ENCODE measurements around the gene MCTP1.
A peak's percentile ranks its signal among the peaks of the same experiment; 100 is the strongest.
"Not testable (repeated sequence)": the region's sequence is repeated elsewhere in the genome, so short reads cannot be mapped to it uniquely, and the experiment has no call there.

Gene MCTP1

DNA sequence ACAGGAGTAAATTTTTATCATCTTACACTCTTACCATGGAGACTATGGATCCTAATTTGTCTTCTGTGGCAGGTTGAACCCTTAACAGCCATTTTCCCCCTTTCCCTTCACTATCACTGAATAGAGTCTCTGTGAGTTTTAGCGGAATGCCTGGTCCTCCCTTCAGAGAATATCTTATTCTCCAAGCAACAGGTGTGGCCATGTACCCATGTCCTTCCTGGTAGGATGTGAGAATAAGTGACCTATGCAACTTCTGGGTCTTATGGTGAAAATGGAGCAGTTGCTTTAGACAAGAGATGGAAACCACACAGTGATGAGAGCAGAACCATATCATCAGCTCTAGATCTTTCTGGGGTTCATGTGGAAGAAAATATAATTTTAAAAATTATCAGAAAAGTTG lies 312.6 kb downstream of the MCTP1 start:
- DNase-seq (ENCODE audit: low read depth): no peak
- H3K4me3 ChIP-seq (replicated peaks; ENCODE audit: low read depth, low read length): no peak overlapping the region

GRCh38 chr5:94969174-94969573 lies 315.7 kb downstream of the MCTP1 start:
- TF ChIP-seq, protein P1, sequence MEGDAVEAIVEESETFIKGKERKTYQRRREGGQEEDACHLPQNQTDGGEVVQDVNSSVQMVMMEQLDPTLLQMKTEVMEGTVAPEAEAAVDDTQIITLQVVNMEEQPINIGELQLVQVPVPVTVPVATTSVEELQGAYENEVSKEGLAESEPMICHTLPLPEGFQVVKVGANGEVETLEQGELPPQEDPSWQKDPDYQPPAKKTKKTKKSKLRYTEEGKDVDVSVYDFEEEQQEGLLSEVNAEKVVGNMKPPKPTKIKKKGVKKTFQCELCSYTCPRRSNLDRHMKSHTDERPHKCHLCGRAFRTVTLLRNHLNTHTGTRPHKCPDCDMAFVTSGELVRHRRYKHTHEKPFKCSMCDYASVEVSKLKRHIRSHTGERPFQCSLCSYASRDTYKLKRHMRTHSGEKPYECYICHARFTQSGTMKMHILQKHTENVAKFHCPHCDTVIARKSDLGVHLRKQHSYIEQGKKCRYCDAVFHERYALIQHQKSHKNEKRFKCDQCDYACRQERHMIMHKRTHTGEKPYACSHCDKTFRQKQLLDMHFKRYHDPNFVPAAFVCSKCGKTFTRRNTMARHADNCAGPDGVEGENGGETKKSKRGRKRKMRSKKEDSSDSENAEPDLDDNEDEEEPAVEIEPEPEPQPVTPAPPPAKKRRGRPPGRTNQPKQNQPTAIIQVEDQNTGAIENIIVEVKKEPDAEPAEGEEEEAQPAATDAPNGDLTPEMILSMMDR (IDR thresholded peaks at IDR 0.05; ENCODE audit: low read length, missing control alignments): peak; percentile 29
- DNase-seq (ENCODE audit: low read depth): peak; percentile 55
- no peak overlapping the region for H3K4me3 ChIP-seq (replicated peaks; ENCODE audit: low read depth, low read length)

More for the DNA sequence above, 312.6 kb downstream of the MCTP1 start:
- TF ChIP-seq, protein P1 (IDR thresholded peaks at IDR 0.05; ENCODE audit: low read length, missing control alignments): no peak

DNA sequence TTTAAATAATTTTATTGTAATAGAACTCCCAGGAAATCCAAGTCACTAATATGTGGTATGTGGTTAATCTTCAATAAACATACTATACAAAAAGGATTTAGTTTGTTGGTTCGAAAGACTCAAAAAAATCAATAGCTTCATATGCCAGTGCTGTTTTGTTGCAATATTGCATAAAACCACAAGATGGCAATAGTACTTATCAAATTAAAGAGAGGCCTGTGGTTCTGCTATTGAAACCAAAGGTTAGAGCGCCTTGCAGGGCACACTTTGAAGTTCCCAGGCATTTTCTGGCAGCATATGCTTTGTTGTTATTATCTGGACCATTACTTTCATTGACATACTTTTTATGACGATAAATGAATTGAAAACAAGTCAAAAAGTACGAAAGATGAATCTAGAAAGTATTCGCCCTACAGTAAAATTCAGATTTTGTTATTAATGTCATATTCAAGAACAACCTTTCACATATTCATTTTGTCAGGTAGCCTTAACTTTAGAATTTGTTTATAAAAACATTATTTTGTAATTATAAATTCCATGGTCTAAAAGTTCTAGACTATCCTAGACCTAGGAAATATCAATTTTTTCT lies 316.3 kb downstream of the MCTP1 start:
- peak; percentile 79 for DNase-seq (ENCODE audit: low read depth)
- H3K4me3 ChIP-seq (replicated peaks; ENCODE audit: low read depth, low read length): no peak overlapping the region
- TF ChIP-seq, protein P1 (IDR thresholded peaks at IDR 0.05; ENCODE audit: low read length, missing control alignments): peak; percentile 71

DNA sequence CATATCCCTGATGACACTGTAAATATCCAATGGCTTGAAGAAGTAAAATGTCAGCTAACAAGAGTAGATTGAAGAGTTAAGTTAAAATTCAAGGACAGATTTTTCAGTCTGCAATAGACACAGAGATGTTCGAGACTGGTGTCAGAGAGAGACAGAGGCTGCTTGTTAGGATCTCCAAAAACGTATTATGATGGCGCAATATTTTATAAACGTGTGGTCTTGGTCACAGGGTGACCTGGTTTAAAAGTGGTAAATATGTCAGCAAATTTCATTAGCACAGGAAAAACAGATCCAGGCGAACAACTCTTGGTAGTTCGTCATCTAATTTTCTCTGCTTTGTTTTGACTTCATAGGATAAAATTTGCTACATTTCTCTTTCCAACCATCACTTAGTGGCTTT lies 317.4 kb downstream of the MCTP1 start:
- DNase-seq (ENCODE audit: low read depth): no peak
- H3K4me3 ChIP-seq (replicated peaks; ENCODE audit: low read depth, low read length): no peak overlapping the region
- TF ChIP-seq, protein P1 (IDR thresholded peaks at IDR 0.05; ENCODE audit: low read length, missing control alignments): no peak

DNA sequence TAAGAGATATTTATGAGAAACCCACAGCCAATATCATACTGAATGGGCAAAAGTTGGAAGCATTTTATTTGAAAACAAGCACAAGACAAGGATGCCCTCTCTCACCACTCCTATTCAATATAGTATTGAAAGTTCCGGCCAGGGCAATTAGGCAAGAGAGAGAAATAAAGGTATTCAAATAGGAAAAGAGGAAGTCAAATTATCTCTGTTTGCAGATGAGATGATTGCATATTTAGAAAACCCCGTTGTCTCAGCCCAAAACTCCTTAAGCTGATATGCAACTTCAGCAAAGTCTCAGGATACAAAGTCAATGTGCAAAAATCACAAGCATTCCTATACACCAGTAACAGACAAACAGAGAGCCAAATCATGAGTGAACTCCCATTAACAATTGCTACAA lies 325.6 kb downstream of the MCTP1 start:
- not testable (repeated sequence) for DNase-seq (ENCODE audit: low read depth)

DNA sequence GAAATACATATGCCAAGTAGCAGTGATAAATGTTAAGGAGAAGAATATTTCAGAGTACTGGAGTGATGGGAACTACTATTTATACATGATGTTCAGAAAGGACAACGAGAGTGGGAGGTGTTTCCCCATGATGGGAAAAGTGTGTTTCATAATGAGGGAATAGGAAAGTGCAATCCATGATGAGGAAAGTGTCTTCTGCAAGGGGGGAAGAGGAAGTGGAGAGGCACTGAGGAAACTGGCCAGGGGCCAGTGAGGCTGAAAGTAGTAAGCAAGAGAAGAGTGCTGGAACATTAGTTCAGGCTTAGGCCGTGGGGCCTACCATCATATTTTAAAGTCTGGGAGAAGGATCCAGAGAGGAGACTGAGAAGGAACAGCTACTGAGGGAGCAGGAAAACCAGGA lies 339.2 kb downstream of the MCTP1 start:
- no peak for DNase-seq (ENCODE audit: low read depth)
- H3K4me3 ChIP-seq (replicated peaks; ENCODE audit: low read depth, low read length): no peak overlapping the region
- TF ChIP-seq, protein P1 (IDR thresholded peaks at IDR 0.05; ENCODE audit: low read length, missing control alignments): no peak

More for the DNA sequence above, 325.6 kb downstream of the MCTP1 start:
- H3K4me3 ChIP-seq (replicated peaks; ENCODE audit: low read depth, low read length): not testable (repeated sequence)

DNA sequence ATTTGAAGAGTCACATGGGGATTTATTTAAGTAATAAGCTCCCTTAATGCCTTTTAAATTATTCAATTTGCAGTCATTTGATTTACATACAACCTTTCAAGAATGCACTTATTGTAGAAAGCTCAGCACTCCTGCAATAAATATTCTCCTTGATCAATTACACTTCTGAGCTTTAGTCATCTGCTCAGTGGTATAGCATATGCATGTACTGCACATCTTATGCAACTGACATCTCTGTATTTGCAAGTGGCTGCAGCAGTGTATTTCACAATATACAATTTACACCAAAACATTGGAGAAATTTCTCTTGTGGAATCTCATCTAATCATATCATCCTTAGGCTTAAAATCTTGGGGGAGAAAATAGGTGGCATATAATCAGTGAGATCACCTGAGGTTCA lies 340.7 kb downstream of the MCTP1 start:
- H3K4me3 ChIP-seq (replicated peaks; ENCODE audit: low read depth, low read length): no peak overlapping the region
- TF ChIP-seq, protein P1 (IDR thresholded peaks at IDR 0.05; ENCODE audit: low read length, missing control alignments): no peak
- no peak for DNase-seq (ENCODE audit: low read depth)
